GM19468 (cell line): ENCODE data around the gene ANKS1A.

Source experiments
- ATAC-seq: cut with Tn5 transposase; IDR thresholded peaks from one replicate; pipeline ENCODE4 v1.9.1; 2021; ENCODE audit warnings: mild to moderate bottlenecking, moderate library complexity, moderate number of reproducible peaks; ENCODE audit not compliant: unreplicated experiment; ENCODE audit errors: extremely low read depth

The ANKS1A gene

GRCh38 chr6:35048631-35049083, 159.6 kb downstream of the ANKS1A start:
- ATAC-seq = no peak

- ATAC-seq = no peak
These were observed 160.2 kb downstream of the ANKS1A start for GRCh38 chr6:35049156-35049735.

GRCh38 chr6:35049900-35050756, 161.1 kb downstream of the ANKS1A start:
- ATAC-seq = no peak

GRCh38 chr6:35050757-35051330, 161.8 kb downstream of the ANKS1A start:
- ATAC-seq = no peak

- no peak for ATAC-seq
These were observed 162.3 kb downstream of the ANKS1A start for GRCh38 chr6:35051396-35051795.

- no peak for ATAC-seq
These were observed 163.0 kb downstream of the ANKS1A start for GRCh38 chr6:35051997-35052583.

GRCh38 chr6:35052694-35053565, 163.9 kb downstream of the ANKS1A start:
- no peak for ATAC-seq

- ATAC-seq = no peak
These were observed 164.6 kb downstream of the ANKS1A start for GRCh38 chr6:35053701-35054100.

- no peak for ATAC-seq
These were observed 165.2 kb downstream of the ANKS1A start for GRCh38 chr6:35054106-35054742.

- no peak for ATAC-seq
These were observed 165.7 kb downstream of the ANKS1A start for GRCh38 chr6:35054743-35055130.

GRCh38 chr6:35055891-35056290, 166.8 kb downstream of the ANKS1A start:
- no peak for ATAC-seq

GRCh38 chr6:35056952-35057351, 167.9 kb downstream of the ANKS1A start:
- ATAC-seq = no peak

GRCh38 chr6:35057449-35058357, 168.6 kb downstream of the ANKS1A start:
- ATAC-seq = no peak

- ATAC-seq = no peak
These were observed 169.3 kb downstream of the ANKS1A start for GRCh38 chr6:35058358-35058675.

- no peak for ATAC-seq
These were observed 169.9 kb downstream of the ANKS1A start for GRCh38 chr6:35058865-35059522.

- no peak for ATAC-seq
These were observed 170.7 kb downstream of the ANKS1A start for GRCh38 chr6:35059596-35060345.

GRCh38 chr6:35061102-35061615, 172.1 kb downstream of the ANKS1A start:
- no peak for ATAC-seq
